GM12878 (cell line): Measurements from ENCODE around the gene ERO1A.

Experiments used
- ATF2 ChIP-seq: IDR thresholded peaks from 2 replicates; pipeline ENCODE4 v1.6.1; 2012; ENCODE audit warnings: low read length, inconsistent platforms
- EGR1 ChIP-seq, 2 experiments: IDR thresholded peaks; 1 replicate in 1 of 2; 2 replicates in 1 of 2; pipeline ENCODE4 v1.6.1; 2011 to 2012; ENCODE audit warnings: low read depth in 2 of 2, low read length in 2 of 2, borderline replicate concordance in 1 of 2, mild to moderate bottlenecking in 1 of 2, moderate library complexity in 1 of 2

- TF ChIP-seq EGR1 (IDR thresholded peaks at IDR 0.05; ENCODE audit: borderline replicate concordance in 1 of 2, low read depth in 2 of 2, low read length in 2 of 2) = no peak
- TF ChIP-seq ATF2 = no peak
Measured at GRCh38 chr14:52693532-52693931, 1.8 kb downstream of the ERO1A start.
